IMR-90 (cell line): ENCODE measurements around the gene RASGRP4. TPM values are rescaled to one million over a fixed set of nuclear protein-coding genes. Genes with fewer than 3 reads are reported as not detected.

Source experiments
- ATAC-seq: fragments of 200-7000 bp; cut with Tn5 transposase; 2 replicates; pipeline ENCODE4 v1.9.1; 2020; ENCODE audit warnings: low read depth, mild to moderate bottlenecking, moderate library complexity
- BruUV-seq: library from RNA; stranded (reverse); fragments of 400-500 nt; replicated peaks from 2 replicates; lab custom pipeline; 2021; lab: Mats Ljungman, UMichigan
- CTCF ChIA-PET: fragments of 300-600 bp; formaldehyde crosslinking; extraction: SDS; loops from one replicate; lab custom pipeline; 2021; ENCODE audit warnings: antibody characterized with exemption; lab: Yijun Ruan, JAX
- POLR2A ChIA-PET: fragments of 300-600 bp; sonication (Branson Sonifier 250); formaldehyde crosslinking; loops from one replicate; lab custom pipeline; 2022; ENCODE audit warnings: antibody characterized with exemption; ENCODE audit not compliant: unreplicated experiment; lab: Charles Lee
- DNase-seq: peaks from one replicate; pipeline ENCODE4 v3.0.0; 2013
- H2AFZ ChIP-seq: replicated peaks from 2 replicates; pipeline ENCODE3; 2013; ENCODE audit warnings: low read length, mild to moderate bottlenecking; ENCODE audit not compliant: poor library complexity
- H2AK5ac ChIP-seq: 2 replicates; pipeline ENCODE4 v1.6.1; 2013; ENCODE audit warnings: low read depth, low read length, inconsistent platforms
- H2AK9ac ChIP-seq: replicated peaks from 2 replicates; pipeline ENCODE3; 2013; ENCODE audit warnings: mild to moderate bottlenecking, low read depth, low read length, moderate library complexity; ENCODE audit not compliant: poor library complexity
- H2BK120ac ChIP-seq: 2 replicates; pipeline ENCODE4 v1.6.1; 2013; ENCODE audit warnings: low read depth, low read length, inconsistent platforms
- H2BK15ac ChIP-seq: 3 replicates; pipeline ENCODE4 v1.6.1; 2013; ENCODE audit warnings: low read depth, low read length, inconsistent platforms
- H2BK20ac ChIP-seq: 2 replicates; pipeline ENCODE4 v1.6.1; 2013; ENCODE audit warnings: low read depth, mild to moderate bottlenecking, inconsistent platforms, low read length, moderate library complexity
- H2BK5ac ChIP-seq: 2 replicates; pipeline ENCODE4 v1.6.1; 2013; ENCODE audit warnings: mild to moderate bottlenecking, low read depth, low read length, inconsistent platforms; ENCODE audit not compliant: poor library complexity, severe bottlenecking
- H3K14ac ChIP-seq: replicated peaks from 2 replicates; pipeline ENCODE4 v1.6.1; 2013; ENCODE audit warnings: low read depth, low read length, inconsistent platforms
- H3K18ac ChIP-seq: 2 replicates; pipeline ENCODE4 v1.6.1; 2013; ENCODE audit warnings: low read depth, low read length, control low read depth
- H3K23ac ChIP-seq: 2 replicates; pipeline ENCODE4 v1.6.1; 2013; ENCODE audit warnings: low read depth, low read length, inconsistent platforms
- H3K27ac ChIP-seq: 2 replicates; pipeline ENCODE4 v1.5.1; 2013; ENCODE audit warnings: mild to moderate bottlenecking, control low read depth, low read length; ENCODE audit not compliant: insufficient read depth
- H3K27me3 ChIP-seq: 2 replicates; pipeline ENCODE4 v1.6.1; 2013; ENCODE audit warnings: low read length; ENCODE audit not compliant: control insufficient read depth, insufficient read depth
- H3K36me3 ChIP-seq: 2 replicates; pipeline ENCODE4 v1.6.1; 2013; ENCODE audit warnings: low read length, mixed read lengths; ENCODE audit not compliant: control insufficient read depth, insufficient read depth
- H3K4ac ChIP-seq: 2 replicates; pipeline ENCODE4 v1.6.1; 2013; ENCODE audit warnings: low read depth, low read length, inconsistent platforms
- H3K4me1 ChIP-seq: 2 replicates; pipeline ENCODE4 v1.6.1; 2013; ENCODE audit warnings: low read length, mixed read lengths; ENCODE audit not compliant: control insufficient read depth, insufficient read depth
- H3K4me2 ChIP-seq: 2 replicates; pipeline ENCODE4 v1.6.1; 2013; ENCODE audit warnings: low read depth, mild to moderate bottlenecking, control low read depth, low read length, moderate library complexity
- H3K4me3 ChIP-seq: 2 replicates; pipeline ENCODE4 v1.5.1; 2013; ENCODE audit warnings: low read depth, mild to moderate bottlenecking, control low read depth, low read length, moderate library complexity; ENCODE audit not compliant: insufficient read depth
- H3K56ac ChIP-seq: 2 replicates; pipeline ENCODE4 v1.6.1; 2013; ENCODE audit warnings: low read length, inconsistent platforms; ENCODE audit not compliant: insufficient read depth; ENCODE audit errors: extremely low read depth
- H3K79me1 ChIP-seq, 2 experiments: 2 replicates each; pipeline ENCODE4 v1.6.1; 2013; ENCODE audit warnings: low read length in 2 of 2, inconsistent platforms in 1 of 2, low read depth in 1 of 2
- H3K9ac ChIP-seq: 2 replicates; pipeline ENCODE4 v1.6.1; 2013; ENCODE audit warnings: low read depth, low read length, control low read depth
- H3K9me1 ChIP-seq: 2 replicates; pipeline ENCODE4 v1.6.1; 2013; ENCODE audit warnings: low read length, inconsistent platforms; ENCODE audit not compliant: insufficient read depth
- H3K9me3 ChIP-seq: 2 replicates; pipeline ENCODE4 v1.6.1; 2013; ENCODE audit warnings: low read length; ENCODE audit not compliant: control insufficient read depth, insufficient read depth
- H4K20me1 ChIP-seq: 2 replicates; pipeline ENCODE4 v1.6.1; 2013; ENCODE audit warnings: low read length, inconsistent platforms; ENCODE audit not compliant: insufficient read depth
- H4K5ac ChIP-seq: 2 replicates; pipeline ENCODE4 v1.6.1; 2013; ENCODE audit warnings: mild to moderate bottlenecking, low read depth, low read length, control low read depth
- H4K8ac ChIP-seq, 2 experiments: 2 replicates each; pipeline ENCODE4 v1.6.1; 2013; ENCODE audit warnings: low read depth in 2 of 2, low read length in 2 of 2, control low read depth in 1 of 2, inconsistent platforms in 1 of 2
- H4K91ac ChIP-seq: 2 replicates; pipeline ENCODE4 v1.6.1; 2013; ENCODE audit warnings: low read depth, low read length, inconsistent platforms; ENCODE audit not compliant: insufficient read depth
- BHLHE40 ChIP-seq: fragments of 150-350 bp; IDR thresholded peaks from 2 replicates; pipeline ENCODE4 v1.6.1; 2016; ENCODE audit warnings: mild to moderate bottlenecking, low read depth, low read length
- CTCF ChIP-seq: conservative IDR thresholded peaks from 2 replicates; pipeline ENCODE4 v1.5.1; 2012; ENCODE audit warnings: mild to moderate bottlenecking, low read depth, low read length, improper control_type of control experiment
- ELK1 ChIP-seq: fragments of 150-350 bp; IDR thresholded peaks from 2 replicates; pipeline ENCODE4 v1.6.1; 2016; ENCODE audit warnings: low read depth, mild to moderate bottlenecking, low read length, moderate library complexity, borderline replicate concordance
- FOS ChIP-seq: fragments of 150-350 bp; IDR thresholded peaks from 2 replicates; pipeline ENCODE4 v1.6.1; 2016; ENCODE audit warnings: low read depth, low read length
- MAFK ChIP-seq: IDR thresholded peaks from 2 replicates; pipeline ENCODE4 v1.6.1; 2012; ENCODE audit warnings: low read depth, low read length, improper control_type of control experiment
- MAZ ChIP-seq: IDR thresholded peaks from 2 replicates; pipeline ENCODE4 v1.6.1; 2012; ENCODE audit warnings: low read depth, mild to moderate bottlenecking, low read length, improper control_type of control experiment, moderate library complexity, borderline replicate concordance
- MXI1 ChIP-seq: IDR thresholded peaks from 2 replicates; pipeline ENCODE4 v1.6.1; 2012; ENCODE audit warnings: low read depth, mild to moderate bottlenecking, low read length, moderate library complexity, borderline replicate concordance
- NFE2L2 ChIP-seq: fragments of 150-350 bp; IDR thresholded peaks from 2 replicates; pipeline ENCODE4 v1.6.1; 2016; ENCODE audit warnings: low read depth, mild to moderate bottlenecking, low read length
- POLR2A ChIP-seq: IDR thresholded peaks from 2 replicates; pipeline ENCODE4 v1.6.1; 2012; ENCODE audit warnings: mild to moderate bottlenecking, low read depth, low read length
- RAD21 ChIP-seq: IDR thresholded peaks from 2 replicates; pipeline ENCODE4 v1.6.1; 2012; ENCODE audit warnings: low read length, improper control_type of control experiment
- RCOR1 ChIP-seq: IDR thresholded peaks from 2 replicates; pipeline ENCODE4 v1.6.1; 2012; ENCODE audit warnings: mild to moderate bottlenecking, low read length, improper control_type of control experiment; ENCODE audit not compliant: insufficient replicate concordance
- USF2 ChIP-seq: fragments of 150-350 bp; IDR thresholded peaks from 2 replicates; pipeline ENCODE4 v1.6.1; 2017; ENCODE audit warnings: mild to moderate bottlenecking, antibody characterized with exemption, low read length, low read depth
- WGBS, 2 experiments: methylation state at CpG; one replicate each; pipeline versions ENCODE4 v1.1.5 to v1.1.7; 2013; ENCODE audit warnings: missing lambda C conversion rate in 2 of 2; ENCODE audit not compliant: insufficient read length in 1 of 2; ENCODE audit errors: extremely low coverage in 2 of 2; 5-methylcytosine and 5-hydroxymethylcytosine counted together
- dilution Hi-C: fragments of 300-500 bp; cut with HindIII; formaldehyde crosslinking; loops from one replicate; pipeline ENCODE4 v1.14.3; 2018; ENCODE audit warnings: low sequenced_read_pairs; ENCODE audit not compliant: unreplicated experiment
- in situ Hi-C: fragments of 300-500 bp; cut with MboI; formaldehyde crosslinking; loops from 3 replicates; pipeline ENCODE4 v1.14.3; 2019; ENCODE audit warnings: low sequenced_read_pairs, inconsistent platforms, mixed read lengths
- intact Hi-C: fragments of 100-400 bp; cut with micrococcal nuclease; formaldehyde crosslinking; loops from 2 replicates; pipeline ENCODE4 v1.10.0; 2022
- polyA plus RNA-seq, 3 experiments: library from polyadenylated mRNA; depleted of rRNA; stranded (reverse); fragments of >200 nt; gene quantifications; 2 replicates each; pipeline ENCODE4 v1.2.3, GENCODE V29; 2012; ENCODE audit warnings: low replicate concordance in 1 of 3
- total RNA-seq: library from RNA; depleted of rRNA; stranded (reverse); fragments of >200 nt; gene quantifications from 2 replicates; pipeline ENCODE4 v1.2.3, GENCODE V29; 2012

Gene RASGRP4
- total and polyA plus RNA-seq, 2 of the 4 experiments (the other 2 are of a cell fraction): not detected

- Histone ChIP-seq H3K4me2 (no peak overlapping the region), H2AK9ac (no peak overlapping the region), H3K14ac (no peak overlapping the region), H4K5ac (no peak overlapping the region), H3K4me3 (no peak overlapping the region), H2AFZ (no peak overlapping the region), H2BK15ac (no peak overlapping the region), H3K36me3 (no peaks in the 10 kb centered on the region), H3K23ac (no peak overlapping the region), H4K20me1 (no peaks in the 10 kb centered on the region), H2AK5ac (no peak overlapping the region), H3K9me1 (no peaks in the 10 kb centered on the region), H3K18ac (no peak overlapping the region), H3K9me3 (no peaks in the 10 kb centered on the region), H4K8ac (no peak overlapping the region), H3K27me3 (peaks cover 5% of the 10 kb centered on the region; the same call in 1 of the 2 replicates), H3K56ac (no peak overlapping the region), H3K79me1 (no peaks in the 10 kb centered on the region), H2BK5ac (no peak overlapping the region), H3K9ac (no peak overlapping the region), H3K27ac (no peak overlapping the region), H2BK20ac (no peak overlapping the region), H3K4me1 (no peaks in the 10 kb centered on the region), H4K91ac (no peak overlapping the region), H2BK120ac (no peak overlapping the region), H3K4ac (no peak overlapping the region)
- TF ChIP-seq CTCF (no peak), BHLHE40 (no peak), ELK1 (no peak), RCOR1 (no peak), POLR2A (no peak), NFE2L2 (no peak), MAFK (no peak), MAZ (no peak), FOS (no peak), USF2 (no peak), MXI1 (no peak), RAD21 (no peak)
- ATAC-seq (0 out of 2 replicates have a peak, but pooled peaks have one; percentile 27), DNase-seq (no peak)
- in situ Hi-C loops (no loop called here), intact Hi-C loops (no loop called here), dilution Hi-C loops (no loop called here)
- ChIA-PET CTCF (no interaction called here), POLR2A (no interaction called here)
- WGBS, 2 experiments: 33% methylated on average over 5 of the region's 7 CpGs; no CpG with 5 or more reads in 1 of the 2 experiments
- no TSS peak for BruUV-seq
Observed at GRCh38 chr19:38441657-38442348, 15.8 kb upstream of the RASGRP4 start.
